ENCODE measurements around the gene MESP1.

DNA sequence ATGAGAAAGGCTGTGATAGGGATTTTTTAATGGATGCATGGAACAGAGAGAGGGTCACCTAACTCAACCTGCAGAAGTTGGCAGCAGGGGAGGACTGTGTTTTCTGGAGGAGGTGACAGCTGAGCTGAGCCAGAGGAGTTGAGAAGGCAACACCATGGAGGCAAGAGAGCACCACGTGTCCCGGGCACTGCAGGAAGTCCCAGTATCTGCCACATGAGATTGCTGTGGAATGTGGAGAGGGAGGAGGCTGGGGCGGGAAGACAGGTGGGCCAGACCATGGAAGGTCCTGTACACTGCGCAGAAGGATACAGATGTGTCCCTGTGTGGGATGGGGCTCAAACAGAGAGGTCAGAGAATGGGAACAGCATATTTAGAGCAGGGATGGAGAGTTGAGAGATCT lies 15.3 kb downstream of the MESP1 start:
- TF ChIP-seq, protein P1, sequence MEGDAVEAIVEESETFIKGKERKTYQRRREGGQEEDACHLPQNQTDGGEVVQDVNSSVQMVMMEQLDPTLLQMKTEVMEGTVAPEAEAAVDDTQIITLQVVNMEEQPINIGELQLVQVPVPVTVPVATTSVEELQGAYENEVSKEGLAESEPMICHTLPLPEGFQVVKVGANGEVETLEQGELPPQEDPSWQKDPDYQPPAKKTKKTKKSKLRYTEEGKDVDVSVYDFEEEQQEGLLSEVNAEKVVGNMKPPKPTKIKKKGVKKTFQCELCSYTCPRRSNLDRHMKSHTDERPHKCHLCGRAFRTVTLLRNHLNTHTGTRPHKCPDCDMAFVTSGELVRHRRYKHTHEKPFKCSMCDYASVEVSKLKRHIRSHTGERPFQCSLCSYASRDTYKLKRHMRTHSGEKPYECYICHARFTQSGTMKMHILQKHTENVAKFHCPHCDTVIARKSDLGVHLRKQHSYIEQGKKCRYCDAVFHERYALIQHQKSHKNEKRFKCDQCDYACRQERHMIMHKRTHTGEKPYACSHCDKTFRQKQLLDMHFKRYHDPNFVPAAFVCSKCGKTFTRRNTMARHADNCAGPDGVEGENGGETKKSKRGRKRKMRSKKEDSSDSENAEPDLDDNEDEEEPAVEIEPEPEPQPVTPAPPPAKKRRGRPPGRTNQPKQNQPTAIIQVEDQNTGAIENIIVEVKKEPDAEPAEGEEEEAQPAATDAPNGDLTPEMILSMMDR (IDR thresholded peaks at IDR 0.05) = no peak
- TF ChIP-seq POLR2A (IDR thresholded peaks at IDR 0.05) = no peak
